Dermis microvascular lymphatic vessel endothelial cell (primary cell): ENCODE measurements around the gene ABO. TPM values are rescaled to one million over a fixed set of nuclear protein-coding genes. Genes with fewer than 3 reads are reported as not detected.
"Not testable (repeated sequence)": the region's sequence is repeated elsewhere in the genome, so short reads cannot be mapped to it uniquely, and the experiment has no call there.

Experiments used
- DNase-seq, 2 donors: peaks; one replicate each; pipeline versions ENCODE4 v3.0.0 to v3.0.0-alpha.2; 2010; ENCODE audit warnings: low read depth in 2 of 2
- total RNA-seq: library from RNA; depleted of rRNA; stranded (reverse); fragments of >200 nt; gene quantifications from 2 replicates; pipeline ENCODE4 v1.2.1, GENCODE V29; 2014

ABO gene
- total RNA-seq, 1 donor from 2014 or later = 0.39 TPM

- no peak for DNase-seq
These were observed 28.0 kb downstream of the ABO start for GRCh38 chr9:133246991-133247390.

GRCh38 chr9:133246562-133246961, 28.4 kb downstream of the ABO start:
- DNase-seq = no peak

GRCh38 chr9:133242991-133243390, 32.0 kb downstream of the ABO start:
- no peak for DNase-seq

GRCh38 chr9:133242241-133242640, 32.8 kb downstream of the ABO start:
- no peak for DNase-seq

- DNase-seq = no peak
These were observed 35.4 kb downstream of the ABO start for GRCh38 chr9:133239533-133240090.

- DNase-seq = peak in 1 of 2 donors; percentile 66
These were observed 36.0 kb downstream of the ABO start for GRCh38 chr9:133238851-133239532.

- DNase-seq = peak in 1 of 2 donors; percentile 57
These were observed 36.6 kb downstream of the ABO start for GRCh38 chr9:133238272-133238850.

- DNase-seq = peak; percentile 63 to 71
These were observed 37.8 kb downstream of the ABO start for GRCh38 chr9:133237035-133237731.

GRCh38 chr9:133236291-133237034, 38.5 kb downstream of the ABO start:
- DNase-seq = not testable (repeated sequence)

- no peak for DNase-seq
These were observed 39.3 kb downstream of the ABO start for GRCh38 chr9:133235549-133236222.

- no peak for DNase-seq
These were observed 40.3 kb downstream of the ABO start for GRCh38 chr9:133234577-133235322.

GRCh38 chr9:133233681-133234432, 41.1 kb downstream of the ABO start:
- peak in 1 of 2 donors; percentile 77 for DNase-seq

- DNase-seq = not testable (repeated sequence)
These were observed 43.0 kb downstream of the ABO start for GRCh38 chr9:133231934-133232568.

- not testable (repeated sequence) for DNase-seq
These were observed 44.5 kb downstream of the ABO start for GRCh38 chr9:133230514-133230913.

GRCh38 chr9:133230093-133230492, 44.9 kb downstream of the ABO start:
- DNase-seq = no peak

GRCh38 chr9:133228474-133229193, 46.4 kb downstream of the ABO start:
- DNase-seq = not testable (repeated sequence)

- not testable (repeated sequence) for DNase-seq
These were observed 47.0 kb downstream of the ABO start for GRCh38 chr9:133227996-133228395.

GRCh38 chr9:133227242-133227860, 47.6 kb downstream of the ABO start:
- no peak for DNase-seq
